ENCODE measurements around the gene HNRNPH3.

HNRNPH3 gene

GRCh38 chr10:68330852-68331454, 911 bp upstream of the HNRNPH3 start:
- no peak for DNase-seq (ENCODE audit: low read depth in 2 of 2)

GRCh38 chr10:68332259-68333057, 594 bp downstream of the HNRNPH3 start, which contains the start of gene PBLD:
Gene PBLD, minus strand, starts transcription at chr10:68332928. Its CDS starts 26,084 bp downstream, at chr10:68306844.
- peak; percentile 60 to 66 for DNase-seq (ENCODE audit: low read depth in 2 of 2)

GRCh38 chr10:68333058-68333395, 1.2 kb downstream of the HNRNPH3 start:
- DNase-seq (ENCODE audit: low read depth in 2 of 2), result no peak

GRCh38 chr10:68333440-68334431, 1.9 kb downstream of the HNRNPH3 start:
- no peak for DNase-seq (ENCODE audit: low read depth in 2 of 2)

GRCh38 chr10:68334672-68335467, 3.0 kb downstream of the HNRNPH3 start:
- DNase-seq (ENCODE audit: low read depth in 2 of 2), result no peak

GRCh38 chr10:68336754-68337351, 5.0 kb downstream of the HNRNPH3 start:
- no peak for DNase-seq (ENCODE audit: low read depth in 2 of 2)

- no peak for DNase-seq (ENCODE audit: low read depth in 2 of 2)
Measured at GRCh38 chr10:68340358-68341080, 8.7 kb downstream of the HNRNPH3 start.

- no peak for DNase-seq (ENCODE audit: low read depth in 2 of 2)
Measured at GRCh38 chr10:68342909-68343516, 11.1 kb downstream of the HNRNPH3 start.

- DNase-seq (ENCODE audit: low read depth in 2 of 2), result no peak
Measured at GRCh38 chr10:68345621-68346020, 13.8 kb downstream of the HNRNPH3 start.

GRCh38 chr10:68346774-68347173, 14.9 kb downstream of the HNRNPH3 start:
- no peak for DNase-seq (ENCODE audit: low read depth in 2 of 2)

- DNase-seq (ENCODE audit: low read depth in 2 of 2), result peak in 1 of 2 experiments; percentile 30
Measured at GRCh38 chr10:68348265-68348741, 16.4 kb downstream of the HNRNPH3 start.

- DNase-seq (ENCODE audit: low read depth in 2 of 2), result no peak
Measured at GRCh38 chr10:68353537-68353936, 21.7 kb downstream of the HNRNPH3 start.

- DNase-seq (ENCODE audit: low read depth in 2 of 2), result no peak
Measured at GRCh38 chr10:68359189-68359588, 27.3 kb downstream of the HNRNPH3 start.

GRCh38 chr10:68362590-68362989, 30.7 kb downstream of the HNRNPH3 start:
- DNase-seq (ENCODE audit: low read depth in 2 of 2), result no peak

- DNase-seq (ENCODE audit: low read depth in 2 of 2), result peak; percentile 8 to 13
Measured at GRCh38 chr10:68364101-68364886, 32.4 kb downstream of the HNRNPH3 start.

- DNase-seq (ENCODE audit: low read depth in 2 of 2), result no peak
Measured at GRCh38 chr10:68365611-68366010, 33.7 kb downstream of the HNRNPH3 start.

GRCh38 chr10:68366600-68366999, 34.7 kb downstream of the HNRNPH3 start:
- no peak for DNase-seq (ENCODE audit: low read depth in 2 of 2)

- no peak for DNase-seq (ENCODE audit: low read depth in 2 of 2)
Measured at GRCh38 chr10:68367121-68367520, 35.3 kb downstream of the HNRNPH3 start.

- no peak for DNase-seq (ENCODE audit: low read depth in 2 of 2)
Measured at GRCh38 chr10:68371604-68372003, 39.7 kb downstream of the HNRNPH3 start.

Data from fibroblast of skin of left quadriceps (primary cell).